ENCODE data around the gene KLHL11.

Gene KLHL11

GRCh38 chr17:41813699-41814124 is 51.5 kb downstream of the KLHL11 start:
- no peak overlapping the region for H2BK120ac ChIP-seq (ENCODE audit: low read depth, low read length)
- H3K14ac ChIP-seq (ENCODE audit: low read length) = no peak overlapping the region
- H2BK5ac ChIP-seq (ENCODE audit: low read length) = peak overlapping the region; percentile 76
- no CpG with 5 or more reads among the region's 9 CpGs for WGBS, 2 donors (ENCODE audit: extremely low coverage in 2 of 2, insufficient read length in 2 of 2, insufficient replicate concordance in 1 of 2)
- H2AK5ac ChIP-seq (ENCODE audit: low read depth, low read length) = peak overlapping the region; percentile 76
- no peak for DNase-seq (ENCODE audit: low spot score)
- H3K4ac ChIP-seq (ENCODE audit: low read length) = no peak overlapping the region
- no peak overlapping the region for H4K8ac ChIP-seq (ENCODE audit: low read depth, low read length)
- H3K36me3 ChIP-seq (replicated peaks in 1 of 2; ENCODE audit: control insufficient read depth in 2 of 2, insufficient read depth in 2 of 2, low read length in 2 of 2) = peaks cover 19 to 41% of the 10 kb centered on the region in 2 donors
- H2BK15ac ChIP-seq (ENCODE audit: low read length) = peak overlapping the region; percentile 8
- no peak overlapping the region for H4K91ac ChIP-seq (ENCODE audit: low read depth, low read length, poor library complexity)
- peaks cover 0 to 2% (median 0%) of the 10 kb centered on the region in 3 experiments for H3K27me3 ChIP-seq (ENCODE audit: control insufficient read depth in 3 of 3, insufficient read depth in 3 of 3, low read depth in 1 of 3, low read length in 3 of 3)
- H2BK12ac ChIP-seq (ENCODE audit: low read length) = no peak overlapping the region
- peaks cover 4 to 6% of the 10 kb centered on the region in 2 donors for H3K9me3 ChIP-seq (replicated peaks in 1 of 2; ENCODE audit: control insufficient read depth in 2 of 2, insufficient read depth in 1 of 2, low read depth in 1 of 2, low read length in 2 of 2)
- H3K18ac ChIP-seq (ENCODE audit: low read length) = no peak overlapping the region
- H2AFZ ChIP-seq (ENCODE audit: low read length) = peak overlapping the region; percentile 88
- H3K4me3 ChIP-seq (ENCODE audit: low read length in 2 of 2) = peak overlapping the region; percentile 59 to 90
- peaks cover 23% of the 10 kb centered on the region for H3K79me1 ChIP-seq (ENCODE audit: low read depth, low read length)
- peaks cover 12 to 18% of the 10 kb centered on the region in 2 donors for H3K4me1 ChIP-seq (ENCODE audit: control insufficient read depth in 2 of 2, insufficient read depth in 1 of 2, low read depth in 1 of 2, low read length in 2 of 2)
- peak overlapping the region; percentile 89 for H3K27ac ChIP-seq (replicated peaks; ENCODE audit: low read length)
- H3K4me2 ChIP-seq (ENCODE audit: insufficient read depth, low read length, poor library complexity, severe bottlenecking) = peak overlapping the region; percentile 99
- peak overlapping the region; percentile 81 for H3K9ac ChIP-seq (ENCODE audit: low read depth, low read length, poor library complexity)
- H3K23ac ChIP-seq (ENCODE audit: low read depth, low read length, poor library complexity) = no peak overlapping the region

- Histone ChIP-seq H3K14ac (ENCODE audit: low read length) (no peak overlapping the region), H2BK15ac (ENCODE audit: low read length) (no peak overlapping the region), H3K4ac (ENCODE audit: low read length) (no peak overlapping the region), H2AK5ac (ENCODE audit: low read depth, low read length) (peak overlapping the region; percentile 76), H3K27ac (replicated peaks; ENCODE audit: low read length) (peak overlapping the region; percentile 89), H3K9me3 (replicated peaks in 1 of 2; ENCODE audit: control insufficient read depth in 2 of 2, insufficient read depth in 1 of 2, low read depth in 1 of 2, low read length in 2 of 2) (peaks cover 4% of the 10 kb centered on the region in 2 donors), H4K91ac (ENCODE audit: low read depth, low read length, poor library complexity) (no peak overlapping the region), H3K23ac (ENCODE audit: low read depth, low read length, poor library complexity) (no peak overlapping the region), H3K4me1 (ENCODE audit: control insufficient read depth in 2 of 2, insufficient read depth in 1 of 2, low read depth in 1 of 2, low read length in 2 of 2) (peaks cover 12 to 16% of the 10 kb centered on the region in 2 donors), H2BK12ac (ENCODE audit: low read length) (no peak overlapping the region), H3K27me3 (ENCODE audit: control insufficient read depth in 3 of 3, insufficient read depth in 3 of 3, low read depth in 1 of 3, low read length in 3 of 3) (peaks cover 0 to 2% (median 0%) of the 10 kb centered on the region in 3 experiments), H3K4me3 (ENCODE audit: low read length in 2 of 2) (peak overlapping the region; percentile 59 to 90), H2BK5ac (ENCODE audit: low read length) (peak overlapping the region; percentile 76), H2AFZ (ENCODE audit: low read length) (peak overlapping the region; percentile 88), H3K4me2 (ENCODE audit: insufficient read depth, low read length, poor library complexity, severe bottlenecking) (peak overlapping the region; percentile 99), H3K18ac (ENCODE audit: low read length) (peak overlapping the region; percentile 97), H3K9ac (ENCODE audit: low read depth, low read length, poor library complexity) (peak overlapping the region; percentile 90), H3K79me1 (ENCODE audit: low read depth, low read length) (peaks cover 23% of the 10 kb centered on the region), H3K36me3 (replicated peaks in 1 of 2; ENCODE audit: control insufficient read depth in 2 of 2, insufficient read depth in 2 of 2, low read length in 2 of 2) (peaks cover 17 to 41% of the 10 kb centered on the region in 2 donors), H4K8ac (ENCODE audit: low read depth, low read length) (no peak overlapping the region), H2BK120ac (ENCODE audit: low read depth, low read length) (no peak overlapping the region)
- no CpG with 5 or more reads among the region's 12 CpGs for WGBS, 2 donors (ENCODE audit: extremely low coverage in 2 of 2, insufficient read length in 2 of 2, insufficient replicate concordance in 1 of 2)
- DNase-seq (ENCODE audit: low spot score) = no peak
These were observed 52.0 kb downstream of the KLHL11 start for GRCh38 chr17:41813152-41813680.

GRCh38 chr17:41812381-41813151 is 52.7 kb downstream of the KLHL11 start, which contains the start of gene FKBP10:
Gene FKBP10, plus strand, starts transcription at chr17:41813004. Its CDS starts 31 bp downstream, at chr17:41813035.
- Histone ChIP-seq H3K14ac (ENCODE audit: low read length) (peak within 1 kb of the TSS; percentile 90), H3K27ac (replicated peaks; ENCODE audit: low read length) (peak within 1 kb of the TSS; percentile 89)
- WGBS, 2 donors (ENCODE audit: extremely low coverage in 2 of 2, insufficient read length in 2 of 2, insufficient replicate concordance in 1 of 2) = no CpG with 5 or more reads among the region's 35 CpGs

More at GRCh38 chr17:41812381-41813151, 52.7 kb downstream of the KLHL11 start, which contains the start of gene FKBP10:
- Histone ChIP-seq H3K9me3 (replicated peaks in 1 of 2; ENCODE audit: control insufficient read depth in 2 of 2, insufficient read depth in 1 of 2, low read depth in 1 of 2, low read length in 2 of 2) (peaks cover 3 to 4% of the 10 kb centered on the region in 2 donors), H2AFZ (ENCODE audit: low read length) (peak within 1 kb of the TSS; percentile 88), H4K8ac (ENCODE audit: low read depth, low read length) (peak within 1 kb of the TSS; percentile 3), H3K9ac (ENCODE audit: low read depth, low read length, poor library complexity) (peak within 1 kb of the TSS; percentile 90), H3K23ac (ENCODE audit: low read depth, low read length, poor library complexity) (peak within 1 kb of the TSS; percentile 96), H2BK120ac (ENCODE audit: low read depth, low read length) (peak within 1 kb of the TSS; percentile 84), H3K4me2 (ENCODE audit: insufficient read depth, low read length, poor library complexity, severe bottlenecking) (peak within 1 kb of the TSS; percentile 99), H3K18ac (ENCODE audit: low read length) (peak within 1 kb of the TSS; percentile 100), H2BK15ac (ENCODE audit: low read length) (peak within 1 kb of the TSS; percentile 87), H3K4me1 (ENCODE audit: control insufficient read depth in 2 of 2, insufficient read depth in 1 of 2, low read depth in 1 of 2, low read length in 2 of 2) (peaks cover 12 to 16% of the 10 kb centered on the region in 2 donors), H3K79me1 (ENCODE audit: low read depth, low read length) (peaks cover 23% of the 10 kb centered on the region), H3K4me3 (ENCODE audit: low read length in 2 of 2) (peak within 1 kb of the TSS; percentile 59 to 90), H4K91ac (ENCODE audit: low read depth, low read length, poor library complexity) (peak within 1 kb of the TSS; percentile 93), H2BK5ac (ENCODE audit: low read length) (peak within 1 kb of the TSS; percentile 99), H3K4ac (ENCODE audit: low read length) (peak within 1 kb of the TSS; percentile 2), H2AK5ac (ENCODE audit: low read depth, low read length) (peak within 1 kb of the TSS; percentile 76), H3K36me3 (replicated peaks in 1 of 2; ENCODE audit: control insufficient read depth in 2 of 2, insufficient read depth in 2 of 2, low read length in 2 of 2) (peaks cover 14 to 39% of the 10 kb centered on the region in 2 donors), H2BK12ac (ENCODE audit: low read length) (peak within 1 kb of the TSS; percentile 3), H3K27me3 (ENCODE audit: control insufficient read depth in 3 of 3, insufficient read depth in 3 of 3, low read depth in 1 of 3, low read length in 3 of 3) (no peaks in the 10 kb centered on the region)
- peak; percentile 96 for DNase-seq (ENCODE audit: low spot score)

All from neuronal stem cell (in vitro differentiated cells).